ENCODE results near the gene PRDM16. TPM values are rescaled to one million over a fixed set of nuclear protein-coding genes. Genes with fewer than 3 reads are reported as not detected.

Gene PRDM16
- total RNA-seq, 2 donors from 2014 or later: 0.79 to 6.1 TPM

GRCh38 chr1:3116560-3116959, 47.6 kb downstream of the PRDM16 start:
- Histone ChIP-seq H3K9me3 (no peaks in the 10 kb centered on the region), H3K4me1 (no peaks in the 10 kb centered on the region), H3K27ac (no peak overlapping the region), H3K27me3 (no peaks in the 10 kb centered on the region), H3K4me3 (no peak overlapping the region), H3K9ac (ENCODE audit: low read depth in 2 of 2, low read length in 2 of 2) (no peak overlapping the region), H3K36me3 (no peaks in the 10 kb centered on the region)
- no peak for DNase-seq
- no peak for TF ChIP-seq CTCF (IDR thresholded peaks at IDR 0.05)
- intact Hi-C loops (cut with DNase I): no loop called here

GRCh38 chr1:3117879-3118278, 48.9 kb downstream of the PRDM16 start:
- DNase-seq: no peak
- Histone ChIP-seq H3K4me3 (no peak overlapping the region), H3K9me3 (no peaks in the 10 kb centered on the region), H3K36me3 (no peaks in the 10 kb centered on the region), H3K4me1 (no peaks in the 10 kb centered on the region), H3K9ac (ENCODE audit: low read depth in 2 of 2, low read length in 2 of 2) (no peak overlapping the region), H3K27ac (no peak overlapping the region), H3K27me3 (no peaks in the 10 kb centered on the region)
- intact Hi-C loops (cut with DNase I): no loop called here
- no peak for TF ChIP-seq CTCF (IDR thresholded peaks at IDR 0.05)

GRCh38 chr1:3119061-3119460, 50.1 kb downstream of the PRDM16 start:
- TF ChIP-seq CTCF (IDR thresholded peaks at IDR 0.05): no peak
- no peaks in the 10 kb centered on the region for H3K27me3 ChIP-seq
- no peaks in the 10 kb centered on the region for H3K9me3 ChIP-seq
- no peak overlapping the region for H3K9ac ChIP-seq (ENCODE audit: low read depth in 2 of 2, low read length in 2 of 2)
- no peak for DNase-seq
- H3K36me3 ChIP-seq: no peaks in the 10 kb centered on the region
- no peak overlapping the region for H3K4me3 ChIP-seq
- no peak overlapping the region for H3K27ac ChIP-seq
- H3K4me1 ChIP-seq: no peaks in the 10 kb centered on the region
- intact Hi-C loops (cut with DNase I): no loop called here

GRCh38 chr1:3119725-3120124, 50.7 kb downstream of the PRDM16 start:
- intact Hi-C loops (cut with DNase I): no loop called here
- Histone ChIP-seq H3K4me3 (no peak overlapping the region), H3K27me3 (no peaks in the 10 kb centered on the region), H3K36me3 (no peaks in the 10 kb centered on the region), H3K4me1 (no peaks in the 10 kb centered on the region), H3K9ac (ENCODE audit: low read depth in 2 of 2, low read length in 2 of 2) (no peak overlapping the region), H3K27ac (no peak overlapping the region), H3K9me3 (no peaks in the 10 kb centered on the region)
- DNase-seq: no peak
- no peak for TF ChIP-seq CTCF (IDR thresholded peaks at IDR 0.05)

- intact Hi-C loops (cut with DNase I): no loop called here
- Histone ChIP-seq H3K27ac (no peak overlapping the region), H3K36me3 (no peaks in the 10 kb centered on the region), H3K4me3 (no peak overlapping the region), H3K27me3 (no peaks in the 10 kb centered on the region), H3K9me3 (no peaks in the 10 kb centered on the region), H3K4me1 (no peaks in the 10 kb centered on the region), H3K9ac (ENCODE audit: low read depth in 2 of 2, low read length in 2 of 2) (no peak overlapping the region)
- no peak for TF ChIP-seq CTCF (IDR thresholded peaks at IDR 0.05)
- no peak for DNase-seq
Observed at GRCh38 chr1:3120140-3120539, 51.1 kb downstream of the PRDM16 start.

GRCh38 chr1:3120994-3121393, 52.0 kb downstream of the PRDM16 start:
- no peaks in the 10 kb centered on the region for H3K27me3 ChIP-seq
- no peak for DNase-seq
- intact Hi-C loops (cut with DNase I): no loop called here

More at GRCh38 chr1:3120994-3121393, 52.0 kb downstream of the PRDM16 start:
- Histone ChIP-seq H3K4me3 (no peak overlapping the region), H3K4me1 (no peaks in the 10 kb centered on the region), H3K27ac (no peak overlapping the region), H3K36me3 (no peaks in the 10 kb centered on the region), H3K9ac (ENCODE audit: low read depth in 2 of 2, low read length in 2 of 2) (no peak overlapping the region), H3K9me3 (no peaks in the 10 kb centered on the region)
- TF ChIP-seq CTCF (IDR thresholded peaks at IDR 0.05): no peak

Measured in colonic mucosa (tissue), 4 donors.